Left renal pelvis (tissue), 4 donors: Measurements from ENCODE around the gene ARHGAP45. TPM values are rescaled to one million over a fixed set of nuclear protein-coding genes. Genes with fewer than 3 reads are reported as not detected.

ENCODE experiments used
- DNase-seq, 4 donors: peaks; one replicate each; pipeline ENCODE4 v3.0.0-alpha.2; 2013; ENCODE audit warnings: low read depth in 4 of 4, low spot score in 3 of 4
- polyA plus RNA-seq, 4 donors: library from polyadenylated mRNA; unstranded; fragments of 120-200 nt; gene quantifications; one replicate each; pipeline ENCODE4 v1.2.1, GENCODE V29; 2013; ENCODE audit not compliant: insufficient read length in 4 of 4

Gene ARHGAP45
- polyA plus RNA-seq, 4 donors = 8.2 to 14.4 (median 8.9) TPM

DNA sequence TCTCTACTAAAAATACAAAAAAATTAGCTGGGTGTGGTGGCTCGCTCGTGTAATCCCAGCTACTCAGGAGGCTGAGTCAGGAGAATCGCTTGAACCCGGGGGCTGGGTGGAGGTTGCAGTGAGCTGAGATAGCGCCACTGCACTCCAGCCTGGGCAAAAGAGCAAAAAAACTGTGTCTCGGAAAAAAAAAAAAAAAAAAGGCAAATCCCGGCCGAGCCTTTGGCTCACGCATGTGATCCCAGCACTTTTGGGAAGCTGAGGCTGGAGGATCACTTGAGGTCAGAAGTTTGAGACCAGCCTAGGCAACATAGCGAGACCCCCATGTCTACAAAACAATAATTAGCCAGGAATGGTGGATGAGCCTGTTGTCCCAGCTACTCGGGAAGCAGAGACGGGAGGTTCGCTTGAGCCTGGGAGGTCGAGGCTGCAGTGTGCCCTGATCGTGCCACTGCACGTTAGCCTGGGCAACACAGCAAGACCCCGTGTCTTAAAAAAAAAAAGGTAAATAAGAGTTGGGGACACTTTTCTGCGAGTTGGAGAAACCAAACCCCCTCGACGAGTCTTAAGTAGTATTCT, 36.3 kb downstream of the ARHGAP45 start:
- DNase-seq = no peak

DNA sequence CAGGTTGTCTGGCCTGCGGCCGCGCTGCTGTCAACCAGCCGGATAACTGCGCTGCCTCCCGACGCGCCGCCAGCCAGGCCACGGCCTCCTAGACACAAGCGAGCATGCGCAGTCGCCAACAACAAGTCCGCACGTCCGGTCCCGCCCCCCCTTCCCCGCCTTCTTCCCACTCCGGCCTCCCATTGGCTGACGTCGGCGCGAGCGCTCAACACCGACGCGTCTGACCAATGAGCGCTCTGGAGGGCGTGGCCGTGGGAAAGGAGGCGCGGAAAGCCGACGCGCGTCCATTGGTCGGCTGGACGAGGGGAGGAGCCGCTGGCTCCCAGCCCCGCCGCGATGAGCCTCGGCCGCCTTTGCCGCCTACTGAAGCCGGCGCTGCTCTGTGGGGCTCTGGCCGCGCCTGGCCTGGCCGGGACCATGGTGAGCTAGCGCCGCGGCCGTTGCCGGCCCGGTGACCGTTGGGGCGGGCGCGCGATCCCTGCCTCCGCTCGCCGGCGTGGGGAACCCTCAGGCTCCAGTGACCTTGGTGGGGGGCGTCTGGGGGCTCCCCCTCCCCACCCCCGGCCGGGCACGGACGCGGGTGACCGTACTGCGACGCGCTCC, 36.8 kb downstream of the ARHGAP45 start, which contains the start of gene GPX4:
Gene GPX4 (plus strand): TSS at position 287 of the 603 bp plus-strand sequence. CDS start 50 bp downstream, at position 337.
- peak; percentile 98 to 99 (median 99) for DNase-seq

DNA sequence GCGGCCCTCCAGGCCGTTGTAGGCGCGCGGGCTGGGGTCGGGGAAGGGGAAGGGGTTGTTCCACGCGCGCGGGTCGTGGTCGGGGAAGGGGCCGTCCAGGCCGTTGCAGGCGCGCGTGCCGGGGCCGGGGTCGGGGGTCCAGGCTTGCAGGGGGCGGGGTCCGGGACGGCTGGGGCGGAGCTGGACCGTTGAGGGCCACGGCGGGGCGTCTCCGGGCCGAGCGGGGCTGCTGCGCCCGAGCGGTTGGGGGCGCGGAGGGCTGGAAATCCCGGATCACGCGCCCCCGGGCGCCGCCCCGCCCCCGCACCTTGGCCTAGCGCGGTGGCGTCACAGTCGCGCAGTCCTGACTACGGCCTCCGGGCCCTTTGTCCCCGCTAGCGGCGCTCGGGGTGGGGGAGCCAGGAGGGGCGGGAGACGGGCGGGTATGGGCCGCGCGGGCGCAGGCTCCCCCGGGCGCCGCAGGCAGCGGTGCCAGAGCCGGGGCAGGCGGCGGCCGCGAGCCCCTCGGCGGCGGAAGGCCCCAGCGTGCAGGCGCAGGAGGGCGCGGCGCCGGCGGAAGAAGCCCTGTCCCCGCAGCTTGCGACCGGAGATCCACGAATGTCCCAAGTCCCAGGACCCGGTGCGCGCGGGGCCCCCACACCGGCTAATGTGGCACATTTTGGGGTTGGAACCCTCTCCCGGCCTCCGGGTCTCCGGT, 37.5 kb downstream of the ARHGAP45 start:
- DNase-seq = no peak

DNA sequence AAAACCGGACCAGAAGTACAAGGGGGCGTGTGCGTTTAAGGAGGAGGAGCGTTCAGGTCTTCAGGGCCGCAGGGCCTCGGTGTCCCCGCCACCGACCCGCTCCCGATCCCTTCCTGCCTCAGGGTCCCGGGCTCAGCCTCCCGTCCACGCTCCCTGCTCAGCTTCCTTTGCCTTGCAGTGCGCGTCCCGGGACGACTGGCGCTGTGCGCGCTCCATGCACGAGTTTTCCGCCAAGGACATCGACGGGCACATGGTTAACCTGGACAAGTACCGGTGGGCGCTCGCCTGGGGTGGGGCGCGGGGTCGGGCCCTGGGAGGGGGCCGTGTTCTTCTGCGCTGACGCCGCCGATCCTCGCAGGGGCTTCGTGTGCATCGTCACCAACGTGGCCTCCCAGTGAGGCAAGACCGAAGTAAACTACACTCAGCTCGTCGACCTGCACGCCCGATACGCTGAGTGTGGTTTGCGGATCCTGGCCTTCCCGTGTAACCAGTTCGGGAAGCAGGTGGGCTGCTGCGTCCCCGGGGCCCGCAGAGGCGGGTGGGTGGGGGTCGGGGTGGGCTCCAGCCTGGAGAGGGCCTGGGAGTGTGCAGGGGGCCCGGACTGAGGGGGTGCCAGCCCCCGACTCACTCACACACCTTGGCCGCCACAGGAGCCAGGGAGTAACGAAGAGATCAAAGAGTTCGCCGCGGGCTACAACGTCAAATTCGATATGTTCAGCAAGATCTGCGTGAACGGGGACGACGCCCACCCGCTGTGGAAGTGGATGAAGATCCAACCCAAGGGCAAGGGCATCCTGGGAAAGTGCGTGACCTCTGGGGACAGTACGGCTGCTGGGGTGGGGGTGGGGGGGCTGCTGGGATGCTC, 38.3 kb downstream of the ARHGAP45 start:
- no peak for DNase-seq

DNA sequence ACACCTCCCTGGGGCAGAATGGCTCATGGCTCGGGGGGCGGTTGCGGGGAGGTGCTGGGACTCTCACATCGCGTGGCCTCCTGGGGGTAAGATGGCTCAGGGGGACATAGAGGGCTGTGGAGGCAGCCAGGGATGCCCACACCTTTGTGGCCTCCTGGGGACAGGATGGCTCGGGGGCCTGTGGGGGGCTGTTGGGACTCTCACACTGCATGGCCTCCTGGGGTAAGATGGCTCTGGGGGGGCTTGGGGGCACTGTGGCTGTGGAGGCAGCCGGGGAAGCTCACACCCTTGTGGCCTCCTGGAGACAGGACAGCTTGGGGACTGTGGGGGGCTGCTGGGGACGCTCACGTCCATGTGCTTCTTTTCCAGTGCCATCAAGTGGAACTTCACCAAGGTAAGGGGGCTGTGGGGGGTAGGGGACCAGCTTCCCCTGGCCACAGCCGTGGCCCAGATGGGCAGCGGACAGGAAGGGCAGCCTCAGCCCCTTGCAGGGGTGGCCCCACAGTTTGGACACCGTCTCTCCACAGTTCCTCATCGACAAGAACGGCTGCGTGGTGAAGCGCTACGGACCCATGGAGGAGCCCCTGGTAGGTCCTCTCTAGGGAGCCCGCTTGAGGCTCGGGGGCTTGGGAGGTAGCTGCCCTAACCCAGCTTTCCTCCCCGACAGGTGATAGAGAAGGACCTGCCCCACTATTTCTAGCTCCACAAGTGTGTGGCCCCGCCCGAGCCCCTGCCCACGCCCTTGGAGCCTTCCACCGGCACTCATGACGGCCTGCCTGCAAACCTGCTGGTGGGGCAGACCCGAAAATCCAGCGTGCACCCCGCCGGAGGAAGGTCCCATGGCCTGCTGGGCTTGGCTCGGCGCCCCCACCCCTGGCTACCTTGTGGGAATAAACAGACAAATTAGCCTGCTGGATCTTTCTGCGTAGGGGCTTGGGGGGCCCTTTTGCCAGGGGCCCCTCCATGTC, 39.2 kb downstream of the ARHGAP45 start:
- DNase-seq = no peak

DNA sequence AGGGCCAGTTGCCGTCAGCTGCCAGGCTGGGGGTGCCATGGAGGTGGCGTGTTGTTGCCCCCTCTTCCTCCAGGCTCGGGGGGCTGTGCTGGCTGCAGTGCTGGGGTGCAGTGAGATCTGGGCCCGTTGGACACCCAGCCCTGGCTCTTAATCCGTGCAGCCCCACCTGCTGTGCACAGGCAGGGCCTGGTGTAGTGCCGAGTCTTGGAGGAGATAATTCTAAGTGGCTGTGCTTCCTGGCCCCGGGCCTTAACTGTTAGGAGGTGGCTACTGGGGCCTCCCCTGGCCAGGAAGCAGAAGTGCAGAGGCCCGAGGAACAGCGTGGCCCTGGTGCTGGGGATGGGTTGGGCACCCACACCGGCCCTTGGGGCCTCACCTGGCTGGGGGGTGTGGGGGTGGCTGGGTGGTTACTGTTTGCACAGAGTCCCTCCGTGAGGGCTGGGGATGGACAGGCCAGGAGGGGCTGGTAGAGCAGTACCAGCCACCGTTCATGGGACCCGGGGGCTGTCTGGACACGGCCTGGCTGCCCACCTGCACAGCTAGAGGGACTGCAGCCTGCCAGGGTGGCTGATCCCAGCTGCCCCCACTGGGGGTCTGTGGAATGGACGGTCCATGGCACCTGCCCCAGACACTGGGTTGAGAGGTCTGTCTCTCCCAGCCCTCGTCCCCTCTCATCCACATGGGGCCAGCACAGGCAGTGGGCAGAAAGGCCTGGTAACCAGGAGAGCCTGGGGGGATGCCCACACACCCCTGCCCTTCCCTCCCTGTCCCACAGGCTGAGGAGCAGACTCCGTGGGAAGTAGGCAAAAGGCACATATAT, 40.1 kb downstream of the ARHGAP45 start:
- no peak for DNase-seq

DNA sequence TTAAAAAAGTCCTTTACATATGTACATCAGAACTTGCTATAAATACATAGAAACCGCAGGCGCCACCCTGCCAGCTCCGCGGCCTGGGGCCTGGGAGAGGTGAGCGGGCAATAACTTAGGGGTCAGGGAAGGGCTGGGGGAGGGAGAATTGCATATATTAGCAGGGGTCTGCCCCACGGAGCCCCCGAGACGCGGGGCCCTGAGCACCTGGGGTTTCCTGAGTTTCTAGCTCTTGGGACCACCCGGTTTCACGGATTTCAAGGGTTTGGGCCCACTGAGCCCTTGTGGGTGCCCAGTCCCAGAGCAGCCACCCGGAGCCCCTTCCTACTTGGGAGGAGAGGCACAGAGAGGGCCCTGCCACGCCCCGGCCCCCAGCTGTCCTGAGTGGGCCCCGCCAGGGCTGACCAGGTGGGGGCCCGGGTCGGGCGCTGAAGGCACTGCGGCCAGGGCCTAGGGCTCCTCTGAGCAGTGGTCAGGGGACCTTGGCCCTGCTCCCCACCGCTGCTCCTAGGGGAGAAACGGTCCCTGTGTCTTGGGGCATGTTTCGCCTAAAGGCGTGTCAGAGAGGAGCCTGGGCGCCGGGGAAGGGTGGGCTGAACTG, 40.8 kb downstream of the ARHGAP45 start:
- no peak for DNase-seq

DNA sequence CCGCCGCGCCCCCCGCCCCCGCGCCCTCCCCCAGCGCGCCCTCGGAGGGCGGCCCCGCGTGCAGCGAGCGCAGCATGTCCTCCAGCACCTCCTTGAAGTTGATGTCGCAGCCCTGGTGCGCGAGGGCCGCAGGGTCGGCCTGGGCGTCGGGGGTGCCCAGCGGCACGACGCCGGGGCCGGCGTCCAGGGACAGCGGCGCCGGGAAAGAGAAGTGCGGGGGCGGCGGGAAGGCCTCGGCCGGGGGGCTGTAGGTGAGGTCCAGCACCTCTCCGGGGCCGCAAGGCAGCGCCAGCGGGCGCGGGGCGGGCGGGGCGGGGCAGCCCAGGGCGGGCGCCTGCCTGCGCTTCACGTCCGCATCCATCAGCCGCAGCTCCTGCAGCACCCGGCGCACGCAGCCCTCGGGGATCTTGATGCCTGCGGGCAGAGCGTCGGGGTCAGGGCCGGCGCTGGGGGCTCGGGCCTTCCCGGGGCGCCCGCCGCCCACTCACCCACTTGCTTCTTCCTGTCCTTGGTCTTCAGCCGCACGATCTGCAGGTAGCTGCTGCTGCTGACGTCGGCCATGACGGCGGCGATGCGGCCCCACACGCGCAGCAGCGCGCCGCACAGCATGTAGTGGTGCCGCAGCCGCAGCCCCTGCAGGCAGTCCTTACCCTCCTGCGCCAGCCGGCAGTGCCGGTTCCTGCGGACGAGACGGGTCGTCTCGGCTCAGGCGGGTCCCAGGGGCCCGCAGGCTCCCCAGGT, 41.5 kb downstream of the ARHGAP45 start:
- DNase-seq = no peak

DNA sequence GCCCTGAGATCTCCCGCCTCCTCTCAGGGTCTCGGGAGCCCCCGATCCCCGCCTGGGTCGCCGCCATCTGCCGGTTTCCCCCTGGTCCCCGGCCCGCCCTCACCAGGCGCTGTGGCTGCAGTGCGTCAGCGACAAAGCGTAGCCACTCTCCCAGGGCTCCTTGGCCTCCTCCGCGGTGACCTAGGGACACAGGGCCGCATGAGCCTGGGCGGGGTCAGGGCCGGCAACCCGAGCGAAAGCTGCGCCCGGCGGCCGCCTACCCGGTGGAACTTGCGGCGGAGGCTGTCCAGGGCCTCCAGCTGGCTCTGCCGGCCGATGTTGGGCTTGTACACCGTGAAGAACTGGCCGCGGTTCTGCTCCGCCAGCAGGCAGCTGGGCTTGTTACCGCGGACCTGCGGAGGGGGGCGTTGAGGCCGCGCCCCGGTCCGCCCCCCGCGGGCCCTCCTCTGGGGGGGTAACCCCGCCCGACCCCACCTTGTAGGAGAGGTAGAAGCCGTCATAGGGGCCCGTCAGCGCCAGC, 42.1 kb downstream of the ARHGAP45 start:
- DNase-seq = no peak

DNA sequence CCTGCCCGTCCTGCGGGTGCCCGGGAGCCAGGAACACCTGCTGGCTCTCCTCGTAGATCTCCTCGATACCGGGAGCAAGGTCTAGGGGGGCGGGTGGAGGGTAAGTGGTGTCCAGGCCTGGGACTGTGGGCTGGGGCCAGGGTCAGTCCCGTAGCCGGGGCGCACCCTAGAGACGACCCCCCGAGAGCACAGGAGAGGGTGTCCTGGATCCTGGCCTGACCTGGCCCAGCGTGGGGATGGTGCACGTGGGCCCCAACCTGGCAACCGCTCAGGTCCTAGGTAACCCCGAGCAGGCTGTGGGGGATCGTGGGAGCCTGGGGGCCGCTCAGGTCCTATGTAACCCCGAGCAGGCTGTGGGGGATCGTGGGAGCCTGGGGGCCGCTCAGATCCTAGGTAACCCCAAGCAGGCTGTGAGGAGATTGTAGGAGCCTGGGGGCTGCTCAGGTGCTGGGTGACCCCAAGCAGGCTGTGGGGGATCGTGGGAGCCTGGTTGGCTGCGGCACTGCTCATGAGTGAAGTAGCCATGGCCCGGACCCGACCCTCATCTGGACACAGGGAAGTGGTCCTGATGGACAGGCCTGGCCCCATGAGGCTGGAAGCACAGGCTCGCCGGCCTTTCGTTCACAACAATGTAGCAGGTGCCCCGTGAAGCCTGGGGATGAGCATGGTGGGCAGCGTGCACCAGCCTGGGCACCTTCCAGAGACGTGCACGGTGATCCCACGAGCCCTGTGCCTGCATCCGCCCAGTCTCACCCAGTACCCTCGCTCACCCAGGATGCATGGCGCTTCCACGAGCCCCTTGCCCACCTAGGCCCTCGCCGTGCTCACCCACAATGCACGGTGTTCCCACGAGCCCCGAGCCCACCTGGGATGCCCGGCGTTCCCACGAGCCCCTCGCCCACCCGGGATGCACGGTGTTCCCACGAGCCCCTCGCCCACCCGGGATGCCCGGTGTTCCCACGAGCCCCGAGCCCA, 43.0 kb downstream of the ARHGAP45 start:
- no peak for DNase-seq

DNA sequence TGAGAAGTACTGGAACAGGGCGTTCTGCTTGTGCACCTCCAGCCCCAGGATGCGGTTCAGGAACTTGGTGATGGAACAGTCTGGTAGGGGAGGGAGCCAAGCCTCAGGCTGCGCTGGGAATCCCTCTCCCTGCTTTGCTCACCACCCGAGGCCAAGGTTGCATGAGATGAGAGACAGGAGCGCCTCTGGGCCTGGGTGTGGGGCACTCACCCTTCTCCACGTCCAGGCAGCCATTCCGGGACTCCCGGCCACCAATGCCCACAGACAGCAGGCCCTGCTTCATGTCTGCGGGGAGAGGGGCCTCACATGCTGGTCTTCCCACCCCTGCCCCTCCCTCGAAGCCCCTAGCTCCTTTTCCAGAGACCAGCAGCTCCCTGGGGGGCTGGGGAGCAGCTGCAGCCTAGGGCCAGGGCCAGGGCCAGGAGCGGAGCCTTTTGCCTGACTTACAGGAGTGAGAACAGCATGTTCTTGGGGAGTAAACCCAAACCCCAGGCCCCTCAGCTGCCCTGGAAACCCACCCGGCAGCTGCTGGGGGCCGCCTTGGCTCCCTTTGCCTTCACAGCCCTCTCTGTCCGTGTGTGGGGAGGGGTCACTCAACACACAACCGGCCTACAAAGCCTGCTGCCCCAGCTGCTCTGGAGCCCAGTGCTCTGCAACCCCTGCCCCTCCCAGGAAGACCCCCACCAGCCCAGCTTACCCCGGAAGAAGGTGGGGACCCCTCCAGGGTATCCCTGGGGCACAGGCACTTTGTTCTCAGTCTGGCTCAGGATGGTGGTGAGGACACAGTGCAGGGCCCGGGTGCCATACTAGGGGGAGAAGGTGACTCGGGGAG, 44.1 kb downstream of the ARHGAP45 start:
- DNase-seq = no peak

DNA sequence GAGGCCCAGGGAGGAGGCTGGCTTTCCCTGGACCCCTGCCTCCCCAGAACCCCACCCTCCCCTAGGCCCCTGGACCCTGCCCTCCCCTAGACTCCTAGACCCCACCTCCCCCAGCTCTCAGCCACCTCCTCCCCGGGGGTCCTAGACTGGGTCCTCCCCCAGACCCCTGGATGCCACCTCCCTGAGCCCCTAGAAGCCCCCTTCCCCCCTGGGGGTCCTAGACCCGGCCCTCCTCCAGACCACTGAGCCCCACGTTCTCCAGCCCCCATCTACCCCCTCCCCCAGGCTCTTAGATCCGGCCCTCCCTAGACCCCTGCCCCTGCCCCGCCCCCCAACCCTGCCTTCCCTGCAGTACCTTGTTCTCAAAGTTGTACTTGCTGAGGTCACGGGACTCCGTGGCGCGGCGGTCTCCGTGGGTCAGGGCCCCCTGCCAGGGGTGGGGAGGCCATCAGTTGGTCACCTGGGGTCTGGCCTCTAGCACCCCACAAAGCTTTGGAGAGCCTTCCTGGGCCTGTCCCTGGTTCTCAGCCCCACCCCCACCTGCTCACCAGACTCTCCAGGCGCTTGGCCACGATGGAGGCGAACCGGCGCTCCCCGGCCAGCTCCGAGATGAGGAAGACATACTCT, 44.8 kb downstream of the ARHGAP45 start:
- no peak for DNase-seq

DNA sequence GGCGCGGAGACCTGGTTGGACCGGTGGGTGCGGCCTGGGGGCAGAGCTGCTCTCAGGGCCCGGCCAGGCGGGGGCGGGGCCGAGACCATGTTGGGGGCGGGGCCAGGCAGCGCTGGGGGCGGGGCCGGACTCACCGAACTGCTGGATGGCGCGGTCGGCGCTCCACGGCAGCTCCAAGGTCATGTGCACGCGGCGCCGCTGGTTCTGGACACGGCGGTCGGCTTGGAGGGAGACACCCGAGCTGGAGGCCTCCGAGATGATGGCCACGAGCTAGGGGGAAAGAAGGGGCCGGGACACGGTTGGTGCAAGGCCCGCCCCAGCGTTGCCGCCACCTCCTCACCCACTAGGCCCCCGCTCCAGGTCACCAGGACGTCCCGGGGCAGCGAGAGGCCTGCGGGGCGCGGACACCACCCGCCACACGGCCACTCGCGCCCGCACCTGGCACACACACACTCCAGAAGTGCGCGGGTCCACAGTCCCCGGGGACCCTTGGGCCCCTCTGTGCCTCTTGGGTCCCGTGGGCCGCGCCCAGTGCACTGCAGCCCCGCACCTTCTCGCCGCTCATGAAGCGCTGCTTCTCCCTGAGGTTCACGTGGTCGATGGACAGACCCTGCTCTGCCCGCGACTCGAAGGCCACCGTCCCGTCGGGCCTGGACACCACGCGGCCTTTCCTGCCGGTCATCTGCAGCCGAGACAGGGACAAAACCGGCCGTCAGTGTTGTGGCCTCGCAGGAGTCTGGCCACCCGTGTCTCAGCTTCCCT, 45.5 kb downstream of the ARHGAP45 start:
- no peak for DNase-seq
